Astrocyte of the spinal cord (primary cell): ENCODE data around the gene SUPT7L.

Experiments
- DNase-seq: peaks from one replicate; pipeline ENCODE4 v3.0.0; 2011; ENCODE audit warnings: low read depth, low spot score
- H3K4me3 ChIP-seq: 2 replicates; pipeline ENCODE4 v1.5.1; 2011; ENCODE audit warnings: low read depth, mild to moderate bottlenecking, low read length, moderate library complexity
- CTCF ChIP-seq: IDR thresholded peaks from 2 replicates; pipeline ENCODE4 v1.5.1; 2012; ENCODE audit warnings: low read depth, mild to moderate bottlenecking, low read length, inconsistent platforms
- in situ Hi-C: cut with HindIII; loops from 2 replicates; pipeline ENCODE4 v1.10.0; 2017; ENCODE audit warnings: low sequenced_read_pairs

The SUPT7L gene

GRCh38 chr2:27615316-27615715, 48.1 kb downstream of the SUPT7L start:
- TF ChIP-seq CTCF: no peak
- in situ Hi-C loops: no loop called here
- DNase-seq: no peak
- H3K4me3 ChIP-seq: no peak overlapping the region

- in situ Hi-C loops: no loop called here
- no peak overlapping the region for H3K4me3 ChIP-seq
- no peak for TF ChIP-seq CTCF
- no peak for DNase-seq
Observed at GRCh38 chr2:27613985-27614384, 49.4 kb downstream of the SUPT7L start.

GRCh38 chr2:27606611-27607010, 56.8 kb downstream of the SUPT7L start:
- TF ChIP-seq CTCF: no peak
- in situ Hi-C loops: no loop called here
- no peak overlapping the region for H3K4me3 ChIP-seq
- DNase-seq: peak; percentile 72
